Adrenal gland (tissue), 5 donors: ENCODE measurements around the gene MYO7A.

Experiments used
- POLR2A ChIP-seq, 2 donors: fragments of 450-650 bp; IDR thresholded peaks; one replicate each; pipeline ENCODE4 v1.6.1; 2017; ENCODE audit warnings: antibody characterized with exemption in 2 of 2, mild to moderate bottlenecking in 2 of 2, moderate library complexity in 1 of 2
- TF ChIP-seq, protein P1 (sequence below), 6 experiments: fragments of 450-650 bp in 4 of 6; fragments of 200-600 bp in 2 of 6; sonication (generic) in 1 of 6; IDR thresholded peaks; 1 replicate in 5 of 6; 2 replicates in 1 of 6; pipeline versions ENCODE4 v1.5.1 to v1.8.0; 2016 to 2021; ENCODE audit warnings: antibody characterized with exemption in 6 of 6, mild to moderate bottlenecking in 2 of 6, moderate library complexity in 1 of 6
- donor health status: DM: no; HTN: no; CAD: no.

DNA sequence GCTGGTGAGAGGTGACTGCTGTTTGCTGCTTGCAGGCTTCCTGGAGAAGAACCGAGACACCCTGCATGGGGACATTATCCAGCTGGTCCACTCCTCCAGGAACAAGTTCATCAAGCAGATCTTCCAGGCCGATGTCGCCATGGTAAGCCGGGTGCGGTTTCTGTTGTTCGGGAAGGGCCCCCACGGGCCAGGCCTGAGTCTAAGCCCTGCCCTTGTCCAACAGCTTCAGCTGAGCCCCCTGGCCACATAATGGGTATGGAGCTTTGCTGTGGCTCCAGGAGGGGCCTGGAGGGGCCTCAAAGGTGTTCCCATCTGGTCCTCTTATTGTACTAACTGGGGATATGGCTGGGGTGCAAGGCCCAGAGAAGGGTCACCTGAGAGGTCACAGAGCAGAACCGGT lies 38.0 kb downstream of the MYO7A start:
- TF ChIP-seq POLR2A (IDR thresholded peaks at IDR 0.05): no peak
- TF ChIP-seq, protein P1, sequence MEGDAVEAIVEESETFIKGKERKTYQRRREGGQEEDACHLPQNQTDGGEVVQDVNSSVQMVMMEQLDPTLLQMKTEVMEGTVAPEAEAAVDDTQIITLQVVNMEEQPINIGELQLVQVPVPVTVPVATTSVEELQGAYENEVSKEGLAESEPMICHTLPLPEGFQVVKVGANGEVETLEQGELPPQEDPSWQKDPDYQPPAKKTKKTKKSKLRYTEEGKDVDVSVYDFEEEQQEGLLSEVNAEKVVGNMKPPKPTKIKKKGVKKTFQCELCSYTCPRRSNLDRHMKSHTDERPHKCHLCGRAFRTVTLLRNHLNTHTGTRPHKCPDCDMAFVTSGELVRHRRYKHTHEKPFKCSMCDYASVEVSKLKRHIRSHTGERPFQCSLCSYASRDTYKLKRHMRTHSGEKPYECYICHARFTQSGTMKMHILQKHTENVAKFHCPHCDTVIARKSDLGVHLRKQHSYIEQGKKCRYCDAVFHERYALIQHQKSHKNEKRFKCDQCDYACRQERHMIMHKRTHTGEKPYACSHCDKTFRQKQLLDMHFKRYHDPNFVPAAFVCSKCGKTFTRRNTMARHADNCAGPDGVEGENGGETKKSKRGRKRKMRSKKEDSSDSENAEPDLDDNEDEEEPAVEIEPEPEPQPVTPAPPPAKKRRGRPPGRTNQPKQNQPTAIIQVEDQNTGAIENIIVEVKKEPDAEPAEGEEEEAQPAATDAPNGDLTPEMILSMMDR (IDR thresholded peaks at IDR 0.05): no peak
